NCI-H1105 (cell line): ENCODE results near the gene CHRM5.
"Not testable (repeated sequence)": the region's sequence is repeated elsewhere in the genome, so short reads cannot be mapped to it uniquely, and the experiment has no call there.

Experiments
- DNase-seq: peaks from one replicate; lab custom pipeline; 2025; lab: John Stamatoyannopoulos, UW

Gene CHRM5

GRCh38 chr15:33988384-33988783 lies 20.1 kb downstream of the CHRM5 start:
- no peak for DNase-seq

- no peak for DNase-seq
These were observed 25.8 kb downstream of the CHRM5 start for GRCh38 chr15:33994005-33994615.

- DNase-seq = not testable (repeated sequence)
These were observed 27.4 kb downstream of the CHRM5 start for GRCh38 chr15:33995666-33996065.

- DNase-seq = no peak
These were observed 33.2 kb downstream of the CHRM5 start for GRCh38 chr15:34001536-34001935.

GRCh38 chr15:34006381-34006780 lies 38.1 kb downstream of the CHRM5 start:
- no peak for DNase-seq

GRCh38 chr15:34009656-34010055 lies 41.4 kb downstream of the CHRM5 start:
- no peak for DNase-seq

GRCh38 chr15:34010921-34011320 lies 42.6 kb downstream of the CHRM5 start:
- no peak for DNase-seq

GRCh38 chr15:34011481-34011880 lies 43.2 kb downstream of the CHRM5 start:
- no peak for DNase-seq

GRCh38 chr15:34012461-34013028 lies 44.2 kb downstream of the CHRM5 start:
- DNase-seq = no peak

- DNase-seq = no peak
These were observed 45.4 kb downstream of the CHRM5 start for GRCh38 chr15:34013746-34014145.

- DNase-seq = no peak
These were observed 46.3 kb downstream of the CHRM5 start for GRCh38 chr15:34014556-34014955.

GRCh38 chr15:34018021-34018645 lies 49.8 kb downstream of the CHRM5 start:
- DNase-seq = no peak

GRCh38 chr15:34018738-34019137 lies 50.4 kb downstream of the CHRM5 start:
- not testable (repeated sequence) for DNase-seq

- DNase-seq = no peak
These were observed 51.2 kb downstream of the CHRM5 start for GRCh38 chr15:34019369-34019990.

GRCh38 chr15:34023907-34024306 lies 55.6 kb downstream of the CHRM5 start:
- DNase-seq = no peak

GRCh38 chr15:34025252-34025651 lies 57.0 kb downstream of the CHRM5 start:
- DNase-seq = no peak

- no peak for DNase-seq
These were observed 59.3 kb downstream of the CHRM5 start for GRCh38 chr15:34027606-34028005.

- no peak for DNase-seq
These were observed 63.9 kb downstream of the CHRM5 start for GRCh38 chr15:34031987-34032760.

- DNase-seq = peak; percentile 37
These were observed 70.0 kb downstream of the CHRM5 start for GRCh38 chr15:34038023-34038870.

- no peak for DNase-seq
These were observed 70.8 kb downstream of the CHRM5 start, which contains the start of gene AVEN for GRCh38 chr15:34038871-34039789. AVEN (minus strand) TSS chr15:34039204; CDS start chr15:34039046, 158 bp downstream.
